Right cardiac atrium (tissue), 5 donors: ENCODE measurements around the gene PRKAB1. TPM values are rescaled to one million over a fixed set of nuclear protein-coding genes. Genes with fewer than 3 reads are reported as not detected.

Experiments used
- ATAC-seq, 2 donors: fragments of 200-7000 bp; cut with Tn5 transposase; one replicate each; pipeline versions ENCODE4 v1.8.0 to v1.9.1; 2020; ENCODE audit warnings: moderate library complexity in 2 of 2, mild to moderate bottlenecking in 1 of 2
- DNase-seq, 3 donors: peaks; one replicate each; pipeline ENCODE4 v3.0.0-alpha.2; 2020
- H3K27ac ChIP-seq: one replicate; pipeline ENCODE4 v1.5.1; 2013; ENCODE audit warnings: mild to moderate bottlenecking, low read length, control low read depth, moderate library complexity
- H3K27me3 ChIP-seq: one replicate; pipeline ENCODE4 v1.6.1; 2013; ENCODE audit not compliant: control insufficient read depth, insufficient read depth
- H3K4me1 ChIP-seq: one replicate; pipeline ENCODE4 v1.6.1; 2013; ENCODE audit warnings: low read length; ENCODE audit not compliant: control insufficient read depth, insufficient read depth
- H3K4me3 ChIP-seq: one replicate; pipeline ENCODE4 v1.5.1; 2013; ENCODE audit warnings: low read length, control low read depth
- H3K9me3 ChIP-seq: one replicate; pipeline ENCODE4 v1.6.1; 2013; ENCODE audit warnings: low read length; ENCODE audit not compliant: control insufficient read depth
- WGBS: extraction: QIAGEN DNeasy Blood & Tissue Kit; methylation state at CpG from one replicate; pipeline ENCODE4 v1.1.7; 2013; 5-methylcytosine and 5-hydroxymethylcytosine counted together
- intact Hi-C, 4 donors: fragments of 100-400 bp; cut with DNase I; formaldehyde crosslinking; loops; one replicate each; pipeline versions ENCODE4 v1.11.0 to v1.14.0; 2022 to 2023
- polyA plus RNA-seq: library from polyadenylated mRNA; stranded (reverse); fragments of 200-250 nt; gene quantifications from one replicate; pipeline ENCODE4 v1.2.3, GENCODE V29; 2013
- total RNA-seq, 4 donors: library from RNA; stranded (reverse); fragmentation: NEBNext Ultra II Directional; extraction: Animal tissue kit (Norgen Biotek cat#: 25700); gene quantifications; one replicate each; pipeline ENCODE4 v1.2.1, GENCODE V29; 2021
- donor health status: healthy with polysubstance abuse.
- donor health status: DM: no; HTN: yes; CAD: no.
- donor health status: DM: no; HTN: no; CAD: no.
- donor health status: DM: no; HTN: yes; CAD: no; lungs with severe emphysema.
- donor health status: DM: yes; HTN: yes; CAD: no.

Gene PRKAB1
- total and polyA plus RNA-seq, 5 donors, result 9.8 to 16.3 (median 13.0) TPM

DNA sequence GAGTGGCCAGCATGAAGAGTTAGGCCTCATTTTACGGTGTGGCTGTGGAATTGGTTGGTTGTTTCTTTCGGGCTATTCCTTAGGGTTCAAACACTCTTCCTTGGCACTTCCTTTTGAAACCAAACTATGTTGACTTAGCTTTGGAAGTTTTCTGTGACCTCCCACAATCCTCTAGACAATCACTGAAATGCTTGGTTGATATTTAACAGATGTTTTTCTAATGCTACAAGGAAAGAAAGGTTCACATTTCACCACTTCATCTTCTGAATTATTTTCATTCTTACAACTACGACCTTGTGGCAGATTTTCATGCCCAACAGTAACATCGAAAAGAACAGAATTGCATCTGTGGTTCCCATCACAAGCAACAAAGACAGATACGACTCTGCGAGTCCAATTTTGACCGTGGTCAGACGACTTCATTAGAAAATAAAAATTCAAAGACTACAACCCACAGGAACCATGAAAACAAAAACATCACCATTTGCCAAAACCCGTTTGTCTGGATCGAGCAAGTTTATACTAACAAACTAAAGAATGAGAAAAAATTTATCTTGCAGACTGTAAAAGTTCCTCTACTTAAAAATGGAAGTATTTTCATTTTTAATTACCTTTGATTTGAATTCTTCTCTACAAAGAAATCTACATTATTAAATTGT, 16.9 kb downstream of the PRKAB1 start:
- Histone ChIP-seq H3K4me3 (no peak overlapping the region), H3K4me1 (no peaks in the 10 kb centered on the region), H3K9me3 (no peaks in the 10 kb centered on the region), H3K27me3 (no peaks in the 10 kb centered on the region), H3K27ac (no peak overlapping the region)
- no peak for DNase-seq
- no peak for ATAC-seq
- 70% methylated on average over 10 of the region's 10 CpGs for WGBS
- intact Hi-C loops, result no loop called here

DNA sequence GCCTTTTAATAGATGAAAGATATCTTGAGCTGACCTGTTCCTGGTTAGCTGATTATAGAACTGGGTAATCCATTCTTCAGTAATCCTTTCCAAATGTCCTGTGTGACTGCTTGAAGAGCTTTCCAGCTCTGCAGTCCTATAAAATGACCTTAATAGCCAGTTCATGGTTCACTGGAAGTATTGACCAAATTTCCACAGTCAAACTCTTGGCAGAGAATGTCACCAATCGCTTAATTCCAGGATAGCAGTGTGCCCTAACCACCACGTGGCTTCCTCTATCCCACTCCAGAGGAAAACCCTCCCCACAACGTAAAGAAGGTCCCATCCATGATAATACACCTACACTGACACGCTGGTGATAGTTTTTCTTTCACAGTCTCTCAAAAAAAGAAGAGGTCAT, 17.4 kb downstream of the PRKAB1 start:
- WGBS, result 88% methylated on average over 4 of the region's 4 CpGs
- intact Hi-C loops, result no loop called here
- H3K27me3 ChIP-seq, result no peaks in the 10 kb centered on the region
- H3K4me3 ChIP-seq, result no peak overlapping the region
- H3K27ac ChIP-seq, result no peak overlapping the region
- H3K9me3 ChIP-seq, result no peaks in the 10 kb centered on the region
- no peaks in the 10 kb centered on the region for H3K4me1 ChIP-seq
- no peak for DNase-seq
- ATAC-seq, result no peak

- H3K27ac ChIP-seq, result no peak overlapping the region
- WGBS, result 75% methylated on average over 12 of the region's 12 CpGs
- no peaks in the 10 kb centered on the region for H3K9me3 ChIP-seq
- no peaks in the 10 kb centered on the region for H3K4me1 ChIP-seq
- H3K27me3 ChIP-seq, result no peaks in the 10 kb centered on the region
- ATAC-seq (no peak), DNase-seq (no peak)
- intact Hi-C loops, result no loop called here
- H3K4me3 ChIP-seq, result no peak overlapping the region
Measured at GRCh38 chr12:119686355-119686754, 18.4 kb downstream of the PRKAB1 start.

DNA sequence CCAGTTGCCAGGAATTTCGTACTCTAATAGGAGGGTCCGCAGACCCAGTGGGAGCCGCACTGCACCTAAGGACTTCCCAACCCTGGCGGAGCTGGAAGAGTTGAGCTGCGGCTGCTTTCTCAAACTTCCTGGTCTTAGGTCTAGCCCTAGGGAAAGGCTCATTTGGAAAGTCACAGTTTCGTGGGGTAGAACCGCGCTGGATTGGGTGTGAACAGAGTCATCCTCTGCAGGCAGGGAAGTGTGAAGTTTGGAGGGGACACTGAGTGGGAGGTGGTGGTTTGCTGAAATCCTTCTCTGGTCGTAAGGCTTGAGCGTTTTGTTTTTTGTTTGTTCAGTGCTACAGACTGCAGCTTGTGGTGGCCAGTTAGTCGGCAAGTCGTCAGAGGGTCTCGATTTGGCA, 18.8 kb downstream of the PRKAB1 start:
- no peaks in the 10 kb centered on the region for H3K9me3 ChIP-seq
- intact Hi-C loops, result no loop called here
- H3K27me3 ChIP-seq, result no peaks in the 10 kb centered on the region
- WGBS, result 83% methylated on average over 13 of the region's 13 CpGs
- no peak overlapping the region for H3K27ac ChIP-seq
- no peak overlapping the region for H3K4me3 ChIP-seq
- ATAC-seq (no peak), DNase-seq (no peak)
- no peaks in the 10 kb centered on the region for H3K4me1 ChIP-seq

DNA sequence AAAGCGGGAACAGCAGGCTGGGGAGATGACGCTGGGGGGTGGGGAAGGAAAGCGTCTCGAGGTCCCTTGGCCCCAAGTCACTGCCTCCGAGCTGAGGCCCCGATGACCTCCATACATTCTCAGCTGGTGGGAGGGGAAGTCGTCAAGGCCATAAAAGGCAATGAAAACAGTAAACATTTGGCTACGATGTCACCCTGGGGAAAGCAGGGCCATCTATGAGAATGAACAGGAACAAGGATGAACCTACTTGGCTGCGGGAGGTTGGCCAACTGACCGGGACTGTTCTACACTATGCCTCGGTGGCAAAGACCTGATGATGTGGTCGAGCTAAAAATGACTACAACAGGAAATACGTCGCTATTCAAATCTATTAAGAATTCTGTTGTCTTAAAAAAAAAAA, 19.5 kb downstream of the PRKAB1 start:
- 61% methylated on average over 14 of the region's 14 CpGs for WGBS
- Histone ChIP-seq H3K27ac (no peak overlapping the region), H3K9me3 (no peaks in the 10 kb centered on the region), H3K4me1 (no peaks in the 10 kb centered on the region), H3K4me3 (no peak overlapping the region), H3K27me3 (no peaks in the 10 kb centered on the region)
- intact Hi-C loops, result no loop called here
- no peak for ATAC-seq
- DNase-seq, result no peak

- intact Hi-C loops, result no loop called here
- Histone ChIP-seq H3K4me3 (no peak overlapping the region), H3K27me3 (no peaks in the 10 kb centered on the region), H3K9me3 (no peaks in the 10 kb centered on the region), H3K4me1 (no peaks in the 10 kb centered on the region), H3K27ac (no peak overlapping the region)
- DNase-seq (no peak), ATAC-seq (no peak)
- 93% methylated on average over 9 of the region's 9 CpGs for WGBS
Measured at GRCh38 chr12:119687879-119688278, 19.9 kb downstream of the PRKAB1 start.

DNA sequence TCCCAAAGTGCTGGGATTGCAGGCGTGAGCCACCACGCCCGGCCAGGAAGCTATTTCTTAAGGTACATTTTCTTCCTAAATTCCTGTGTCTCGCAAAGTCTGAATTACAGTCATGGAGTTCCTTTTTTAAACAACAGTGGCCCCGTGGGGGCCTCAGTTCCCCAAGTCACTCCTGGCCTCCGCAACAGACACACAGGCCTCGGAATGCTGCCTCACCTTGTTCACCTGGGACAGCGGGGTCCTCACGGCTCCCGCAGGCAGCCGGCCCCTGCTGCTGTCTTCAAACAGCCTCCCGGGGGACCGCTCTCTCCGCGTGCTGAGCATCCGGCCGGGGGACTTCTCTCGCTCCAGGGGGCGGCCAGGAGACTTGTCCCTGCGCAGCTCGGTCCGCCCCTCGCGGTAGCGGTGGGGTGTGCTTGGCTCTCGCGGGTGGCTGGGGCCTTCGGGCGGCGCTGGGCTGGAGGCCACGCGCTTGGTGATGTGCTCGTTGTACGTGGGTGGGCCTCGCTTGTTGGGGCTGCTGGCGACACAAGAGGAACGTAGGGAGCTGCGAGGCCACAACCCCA, 22.1 kb downstream of the PRKAB1 start:
- Histone ChIP-seq H3K27ac (no peak overlapping the region), H3K27me3 (no peaks in the 10 kb centered on the region), H3K9me3 (no peaks in the 10 kb centered on the region), H3K4me1 (no peaks in the 10 kb centered on the region), H3K4me3 (no peak overlapping the region)
- DNase-seq (no peak), ATAC-seq (no peak)
- 98% methylated on average over 38 of the region's 38 CpGs for WGBS
- intact Hi-C loops, result loop anchor here in 1 of 4 donors (10.0 kb wide), 1 partner anchor 205 kb away; no protein-coding TSS in a partner anchor

DNA sequence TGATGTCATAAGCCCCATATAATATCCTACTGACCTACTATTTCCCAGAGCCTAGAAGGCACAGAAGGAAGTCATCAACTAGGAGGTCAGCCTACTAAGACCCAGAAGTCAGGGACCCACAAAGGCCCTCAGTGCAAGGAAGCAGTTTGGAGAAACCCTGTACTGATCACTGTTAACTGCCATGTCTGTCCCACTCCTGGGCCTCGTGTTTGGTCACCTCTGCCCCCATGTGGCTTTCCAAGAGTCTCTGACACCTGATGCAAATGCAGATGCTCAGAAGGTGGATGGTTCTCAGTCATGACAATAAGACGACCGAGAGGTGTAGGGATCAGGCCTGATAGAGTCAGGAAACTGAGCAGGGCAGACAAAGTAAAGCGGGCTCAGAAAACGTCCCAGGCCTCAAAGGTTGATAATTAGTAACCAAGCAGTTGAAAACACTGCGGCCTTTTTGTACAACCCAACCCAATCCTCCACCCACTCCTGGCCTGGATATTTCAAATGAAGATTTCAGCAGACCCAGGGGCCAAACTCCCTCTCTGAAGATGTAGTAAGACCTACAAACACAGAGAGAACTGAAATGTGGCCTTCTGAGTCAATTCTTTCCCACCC, 23.4 kb downstream of the PRKAB1 start:
- 89% methylated on average over 6 of the region's 6 CpGs for WGBS
- intact Hi-C loops, result loop anchor here in 1 of 4 donors (10.0 kb wide), 1 partner anchor 203 kb away; no protein-coding TSS in a partner anchor
- DNase-seq, result no peak
- Histone ChIP-seq H3K4me3 (no peak overlapping the region), H3K27ac (no peak overlapping the region), H3K27me3 (no peaks in the 10 kb centered on the region), H3K4me1 (no peaks in the 10 kb centered on the region), H3K9me3 (no peaks in the 10 kb centered on the region)
- no peak for ATAC-seq

DNA sequence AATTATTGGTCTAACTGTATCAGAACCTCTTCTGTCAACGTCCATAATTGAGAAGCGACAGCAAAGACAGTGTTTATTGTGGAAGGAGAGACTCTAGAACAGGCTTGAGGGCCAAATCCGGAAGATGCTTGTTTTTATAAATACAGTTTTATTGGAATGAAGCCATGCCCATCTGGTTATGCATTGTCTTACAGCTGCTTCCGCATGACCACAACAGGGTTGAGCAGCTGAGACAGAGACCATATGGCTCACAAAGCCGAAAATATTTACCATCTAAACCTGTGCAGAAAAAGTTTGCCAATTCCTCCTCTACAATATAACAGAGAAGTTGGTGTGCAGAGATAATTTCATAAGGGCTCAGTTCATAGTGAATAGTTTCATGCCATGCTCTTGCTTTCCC, 24.5 kb downstream of the PRKAB1 start:
- intact Hi-C loops, result loop anchor here in 1 of 4 donors (10.0 kb wide), 1 partner anchor 202 kb away; no protein-coding TSS in a partner anchor
- peak overlapping the region; percentile 34 for H3K27ac ChIP-seq
- H3K9me3 ChIP-seq, result no peaks in the 10 kb centered on the region
- WGBS, result 56% methylated on average over 5 of the region's 5 CpGs
- H3K4me1 ChIP-seq, result no peaks in the 10 kb centered on the region
- no peaks in the 10 kb centered on the region for H3K27me3 ChIP-seq
- H3K4me3 ChIP-seq, result no peak overlapping the region
- ATAC-seq, result peak in 1 of 2 donors; percentile 3
- DNase-seq, result no peak

- H3K4me3 ChIP-seq, result no peak overlapping the region
- no peaks in the 10 kb centered on the region for H3K4me1 ChIP-seq
- H3K27me3 ChIP-seq, result no peaks in the 10 kb centered on the region
- no peaks in the 10 kb centered on the region for H3K9me3 ChIP-seq
- DNase-seq, result peak in 2 of 3 donors; percentile 68 to 69
- WGBS, result 25% methylated on average over 6 of the region's 6 CpGs
- peak; percentile 93 to 96 for ATAC-seq
- no peak overlapping the region for H3K27ac ChIP-seq
- intact Hi-C loops, result loop anchor here in 1 of 4 donors (10.0 kb wide), 1 partner anchor 202 kb away; no protein-coding TSS in a partner anchor
Measured at GRCh38 chr12:119692997-119693396, 25.1 kb downstream of the PRKAB1 start.

- Histone ChIP-seq H3K27ac (no peak overlapping the region), H3K9me3 (no peaks in the 10 kb centered on the region), H3K4me3 (no peak overlapping the region), H3K4me1 (no peaks in the 10 kb centered on the region), H3K27me3 (no peaks in the 10 kb centered on the region)
- peak in 1 of 2 donors; percentile 34 for ATAC-seq
- intact Hi-C loops, result loop anchor here in 1 of 4 donors (10.0 kb wide), 1 partner anchor 201 kb away; no protein-coding TSS in a partner anchor
- 41% methylated on average over 1 of the region's 1 CpG for WGBS
- no peak for DNase-seq
Measured at GRCh38 chr12:119693511-119693910, 25.6 kb downstream of the PRKAB1 start.
